Astrocyte (in vitro differentiated cells and primary cell): ENCODE results near the gene ERICH6. TPM values are rescaled to one million over a fixed set of nuclear protein-coding genes. Genes with fewer than 3 reads are reported as not detected.

Experiments
- DNase-seq: peaks from one replicate; pipeline ENCODE4 v3.0.0-alpha.2; 2010; ENCODE audit warnings: low read depth
- FAIRE-seq: peaks from 2 replicates; lab custom pipeline; 2011; peaks lifted over from hg19 to GRCh38; lab: Jason Lieb, UNC
- H2AFZ ChIP-seq: 2 replicates; pipeline ENCODE4 v1.6.0; 2012; ENCODE audit warnings: low read depth, low read length, inconsistent platforms
- H3K27ac ChIP-seq: 2 replicates; pipeline ENCODE4 v1.5.1; 2011; ENCODE audit warnings: low read depth, low read length, inconsistent platforms
- H3K27me3 ChIP-seq: 2 replicates; pipeline ENCODE4 v1.6.0; 2011; ENCODE audit warnings: low read length, inconsistent platforms; ENCODE audit not compliant: insufficient read depth
- H3K36me3 ChIP-seq: 2 replicates; pipeline ENCODE4 v1.5.1; 2011; ENCODE audit warnings: low read length, inconsistent platforms; ENCODE audit not compliant: insufficient read depth
- H3K4me1 ChIP-seq: 2 replicates; pipeline ENCODE4 v1.5.1; 2011; ENCODE audit warnings: low read length, inconsistent platforms; ENCODE audit not compliant: insufficient read depth
- H3K4me2 ChIP-seq: 2 replicates; pipeline ENCODE4 v1.6.0; 2012; ENCODE audit warnings: low read length, inconsistent platforms
- H3K4me3 ChIP-seq: 2 replicates; pipeline ENCODE4 v1.5.1; 2011; ENCODE audit warnings: low read depth, mild to moderate bottlenecking, low read length, inconsistent platforms; ENCODE audit not compliant: insufficient read depth
- H3K79me2 ChIP-seq: 2 replicates; pipeline ENCODE4 v1.6.0; 2012; ENCODE audit warnings: mild to moderate bottlenecking, low read length, inconsistent platforms; ENCODE audit not compliant: insufficient read depth
- H3K9ac ChIP-seq: 2 replicates; pipeline ENCODE4 v1.6.0; 2012; ENCODE audit warnings: mild to moderate bottlenecking, low read length, inconsistent platforms
- H3K9me3 ChIP-seq: 2 replicates; pipeline ENCODE4 v1.5.1; 2012; ENCODE audit warnings: low read depth, mild to moderate bottlenecking, low read length, inconsistent platforms; ENCODE audit not compliant: insufficient read depth
- H4K20me1 ChIP-seq: 2 replicates; pipeline ENCODE4 v1.6.0; 2012; ENCODE audit warnings: low read length, inconsistent platforms; ENCODE audit not compliant: insufficient read depth
- H3K27ac Mint-ChIP-seq: one replicate; pipeline ENCODE4 v1.8.0; 2021; ENCODE audit warnings: mild to moderate bottlenecking, mixed read lengths; ENCODE audit not compliant: unreplicated experiment
- H3K27me3 Mint-ChIP-seq: one replicate; pipeline ENCODE4 v1.8.0; 2021; ENCODE audit warnings: low read depth, mixed read lengths; ENCODE audit not compliant: unreplicated experiment
- H3K36me3 Mint-ChIP-seq: one replicate; pipeline ENCODE4 v1.8.0; 2021; ENCODE audit warnings: low read depth, mixed read lengths; ENCODE audit not compliant: unreplicated experiment
- H3K4me1 Mint-ChIP-seq: one replicate; pipeline ENCODE4 v1.8.0; 2021; ENCODE audit warnings: low read depth, mixed read lengths; ENCODE audit not compliant: unreplicated experiment
- H3K4me3 Mint-ChIP-seq: one replicate; pipeline ENCODE4 v1.8.0; 2021; ENCODE audit warnings: mild to moderate bottlenecking, moderate library complexity, mixed read lengths; ENCODE audit not compliant: unreplicated experiment
- H3K9me3 Mint-ChIP-seq: one replicate; pipeline ENCODE4 v1.8.0; 2021; ENCODE audit warnings: mild to moderate bottlenecking, mixed read lengths; ENCODE audit not compliant: unreplicated experiment
- CTCF ChIP-seq: IDR thresholded peaks from 2 replicates; pipeline ENCODE4 v1.5.1; 2011; ENCODE audit warnings: low read depth, mild to moderate bottlenecking, inconsistent platforms, low read length, moderate library complexity; ENCODE audit not compliant: insufficient read depth
- EZH2 ChIP-seq: IDR thresholded peaks from 2 replicates; pipeline ENCODE4 v1.6.1; 2012; ENCODE audit warnings: mild to moderate bottlenecking, low read length, inconsistent platforms; ENCODE audit not compliant: insufficient read depth
- total RNA-seq: library from RNA; stranded (reverse); gene quantifications from 2 replicates; pipeline ENCODE4 v1.2.1, GENCODE V29; 2021

ERICH6 gene
- total RNA-seq, 1 donor from 2014 or later: 0.09 TPM

- H3K27ac ChIP-seq: no peak overlapping the region
- no peaks in the 10 kb centered on the region for H3K9me3 Mint-ChIP-seq
- FAIRE-seq: no peak
- no peaks in the 10 kb centered on the region for H3K79me2 ChIP-seq
- DNase-seq: no peak
- H3K9me3 ChIP-seq: no peaks in the 10 kb centered on the region
- H3K4me3 Mint-ChIP-seq: no peak overlapping the region
- no peaks in the 10 kb centered on the region for H3K36me3 Mint-ChIP-seq
- no peaks in the 10 kb centered on the region for H3K27me3 Mint-ChIP-seq
- no peak overlapping the region for H3K27ac Mint-ChIP-seq
- no peak overlapping the region for H3K4me2 ChIP-seq
- TF ChIP-seq EZH2: no peak
- no peak for TF ChIP-seq CTCF
- no peaks in the 10 kb centered on the region for H3K4me1 ChIP-seq
- H2AFZ ChIP-seq: no peak overlapping the region
- H3K4me1 Mint-ChIP-seq: no peaks in the 10 kb centered on the region
- H3K27me3 ChIP-seq: peaks cover 2% of the 10 kb centered on the region
- H3K4me3 ChIP-seq: no peak overlapping the region
- no peak overlapping the region for H3K9ac ChIP-seq
- no peaks in the 10 kb centered on the region for H3K36me3 ChIP-seq
- H4K20me1 ChIP-seq: no peaks in the 10 kb centered on the region
Observed at GRCh38 chr3:150725548-150725947, 21.8 kb upstream of the ERICH6 start.

- H3K4me1 ChIP-seq: no peaks in the 10 kb centered on the region
- Mint-ChIP-seq H3K9me3 (no peaks in the 10 kb centered on the region), H3K4me3 (no peak overlapping the region), H3K27ac (no peak overlapping the region), H3K4me1 (no peaks in the 10 kb centered on the region), H3K27me3 (no peaks in the 10 kb centered on the region), H3K36me3 (no peaks in the 10 kb centered on the region)
- no peak for TF ChIP-seq EZH2
- no peak for TF ChIP-seq CTCF
- H3K4me3 ChIP-seq: no peak overlapping the region
- FAIRE-seq: no peak
- no peaks in the 10 kb centered on the region for H3K36me3 ChIP-seq
- H3K27me3 ChIP-seq: peaks cover 2% of the 10 kb centered on the region
- DNase-seq: no peak
- no peak overlapping the region for H2AFZ ChIP-seq
- H3K27ac ChIP-seq: no peak overlapping the region
- no peaks in the 10 kb centered on the region for H4K20me1 ChIP-seq
- H3K79me2 ChIP-seq: no peaks in the 10 kb centered on the region
- H3K4me2 ChIP-seq: no peak overlapping the region
- no peak overlapping the region for H3K9ac ChIP-seq
- no peaks in the 10 kb centered on the region for H3K9me3 ChIP-seq
Observed at GRCh38 chr3:150723946-150724345, 20.2 kb upstream of the ERICH6 start.

- Histone ChIP-seq H3K36me3 (no peaks in the 10 kb centered on the region), H2AFZ (no peak overlapping the region), H3K79me2 (no peaks in the 10 kb centered on the region), H3K4me2 (no peak overlapping the region), H3K9me3 (no peaks in the 10 kb centered on the region), H3K27me3 (peaks cover 2% of the 10 kb centered on the region), H4K20me1 (no peaks in the 10 kb centered on the region), H3K27ac (no peak overlapping the region), H3K9ac (no peak overlapping the region), H3K4me1 (no peaks in the 10 kb centered on the region), H3K4me3 (no peak overlapping the region)
- Mint-ChIP-seq H3K4me1 (no peaks in the 10 kb centered on the region), H3K4me3 (no peak overlapping the region), H3K27ac (no peak overlapping the region), H3K9me3 (no peaks in the 10 kb centered on the region), H3K36me3 (no peaks in the 10 kb centered on the region), H3K27me3 (no peaks in the 10 kb centered on the region)
- no peak for FAIRE-seq
- TF ChIP-seq EZH2 (no peak), CTCF (no peak)
- no peak for DNase-seq
Observed at GRCh38 chr3:150722267-150722666, 18.5 kb upstream of the ERICH6 start.
